Left ventricle myocardium inferior (tissue), 1 donor: ENCODE data around the gene ALDH1A1. TPM values are rescaled to one million over a fixed set of nuclear protein-coding genes. Genes with fewer than 3 reads are reported as not detected.

ENCODE experiments used
- DNase-seq: peaks from one replicate; pipeline ENCODE4 v3.0.0-alpha.2; 2020
- H3K27ac ChIP-seq: fragments of 200-600 bp; replicated peaks from 2 replicates; pipeline ENCODE4 v1.8.0; 2021
- H3K27me3 ChIP-seq: fragments of 200-600 bp; 2 replicates; pipeline ENCODE4 v1.8.0; 2021; ENCODE audit warnings: low read depth
- H3K36me3 ChIP-seq: fragments of 200-600 bp; 2 replicates; pipeline ENCODE4 v1.8.0; 2021
- H3K4me1 ChIP-seq: fragments of 200-600 bp; 2 replicates; pipeline ENCODE4 v1.8.0; 2021
- H3K4me3 ChIP-seq: fragments of 200-600 bp; 2 replicates; pipeline ENCODE4 v1.8.0; 2021; ENCODE audit warnings: mild to moderate bottlenecking, moderate library complexity
- H3K9me3 ChIP-seq: fragments of 200-600 bp; replicated peaks from 2 replicates; pipeline ENCODE4 v1.8.0; 2021
- intact Hi-C: fragments of 100-400 bp; cut with micrococcal nuclease; formaldehyde crosslinking; loops from one replicate; pipeline ENCODE4 v1.11.0; 2022
- total RNA-seq: library from RNA; stranded (reverse); fragmentation: NEBNext Ultra II Directional; extraction: Animal tissue kit (Norgen Biotek cat#: 25700); gene quantifications from one replicate; pipeline ENCODE4 v1.2.1, GENCODE V29; 2021
- TF ChIP-seq, protein P1 (sequence below): fragments of 200-600 bp; IDR thresholded peaks from 2 replicates; pipeline ENCODE4 v1.8.0; 2021; ENCODE audit warnings: antibody characterized with exemption, mild to moderate bottlenecking, borderline replicate concordance
- donor health status: DM: no; HTN: yes; CAD: no; lungs with severe emphysema.

Gene ALDH1A1
- total RNA-seq, 1 donor from 2014 or later: 20.7 TPM

DNA sequence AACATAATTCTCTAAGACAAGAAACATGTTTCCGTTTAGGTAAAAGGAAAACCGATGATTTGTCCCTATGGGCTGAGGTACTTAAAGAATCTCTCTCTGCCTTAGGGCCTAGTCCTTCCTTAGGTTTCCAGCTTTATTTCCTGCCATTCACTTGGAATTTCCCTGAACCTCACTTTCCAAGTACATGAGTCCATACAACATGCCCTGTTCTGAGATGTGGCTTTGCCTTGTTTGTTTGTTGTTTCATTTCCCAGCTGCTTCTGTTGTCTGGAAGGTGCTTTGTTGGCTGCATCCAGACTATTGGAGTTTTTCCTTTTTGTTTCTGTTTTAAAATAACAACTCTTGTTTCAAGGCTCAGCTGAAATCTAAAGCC lies 95.2 kb downstream of the ALDH1A1 start:
- no peak for DNase-seq
- Histone ChIP-seq H3K9me3 (no peaks in the 10 kb centered on the region), H3K4me3 (no peak overlapping the region), H3K4me1 (peaks cover 21% of the 10 kb centered on the region), H3K27me3 (no peaks in the 10 kb centered on the region), H3K36me3 (no peaks in the 10 kb centered on the region), H3K27ac (peak overlapping the region; percentile 25)
- TF ChIP-seq, protein P1, sequence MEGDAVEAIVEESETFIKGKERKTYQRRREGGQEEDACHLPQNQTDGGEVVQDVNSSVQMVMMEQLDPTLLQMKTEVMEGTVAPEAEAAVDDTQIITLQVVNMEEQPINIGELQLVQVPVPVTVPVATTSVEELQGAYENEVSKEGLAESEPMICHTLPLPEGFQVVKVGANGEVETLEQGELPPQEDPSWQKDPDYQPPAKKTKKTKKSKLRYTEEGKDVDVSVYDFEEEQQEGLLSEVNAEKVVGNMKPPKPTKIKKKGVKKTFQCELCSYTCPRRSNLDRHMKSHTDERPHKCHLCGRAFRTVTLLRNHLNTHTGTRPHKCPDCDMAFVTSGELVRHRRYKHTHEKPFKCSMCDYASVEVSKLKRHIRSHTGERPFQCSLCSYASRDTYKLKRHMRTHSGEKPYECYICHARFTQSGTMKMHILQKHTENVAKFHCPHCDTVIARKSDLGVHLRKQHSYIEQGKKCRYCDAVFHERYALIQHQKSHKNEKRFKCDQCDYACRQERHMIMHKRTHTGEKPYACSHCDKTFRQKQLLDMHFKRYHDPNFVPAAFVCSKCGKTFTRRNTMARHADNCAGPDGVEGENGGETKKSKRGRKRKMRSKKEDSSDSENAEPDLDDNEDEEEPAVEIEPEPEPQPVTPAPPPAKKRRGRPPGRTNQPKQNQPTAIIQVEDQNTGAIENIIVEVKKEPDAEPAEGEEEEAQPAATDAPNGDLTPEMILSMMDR: no peak
- intact Hi-C loops: loop anchor here (5.0 to 10.0 kb wide), 2 partner anchors 227 to 325 kb away; no protein-coding TSS in a partner anchor

GRCh38 chr9:72856972-72857623 lies 95.8 kb downstream of the ALDH1A1 start:
- Histone ChIP-seq H3K4me3 (no peak overlapping the region), H3K9me3 (no peaks in the 10 kb centered on the region), H3K4me1 (peaks cover 21% of the 10 kb centered on the region), H3K36me3 (no peaks in the 10 kb centered on the region), H3K27ac (peak overlapping the region; percentile 25), H3K27me3 (no peaks in the 10 kb centered on the region)
- TF ChIP-seq, protein P1: peak; percentile 74
- DNase-seq: no peak
- intact Hi-C loops: loop anchor here (5.0 to 10.0 kb wide), 2 partner anchors 228 to 325 kb away; no protein-coding TSS in a partner anchor

- no peak for DNase-seq
- Histone ChIP-seq H3K27me3 (no peaks in the 10 kb centered on the region), H3K27ac (no peak overlapping the region), H3K36me3 (no peaks in the 10 kb centered on the region), H3K9me3 (no peaks in the 10 kb centered on the region), H3K4me3 (no peak overlapping the region), H3K4me1 (peaks cover 21% of the 10 kb centered on the region)
- TF ChIP-seq, protein P1: no peak
- intact Hi-C loops: loop anchor here (5.0 to 10.0 kb wide), 2 partner anchors 229 to 326 kb away; no protein-coding TSS in a partner anchor
Measured at GRCh38 chr9:72855890-72856523, 96.8 kb downstream of the ALDH1A1 start.

- Histone ChIP-seq H3K4me1 (peaks cover 21% of the 10 kb centered on the region), H3K4me3 (no peak overlapping the region), H3K27ac (no peak overlapping the region), H3K9me3 (no peaks in the 10 kb centered on the region), H3K27me3 (no peaks in the 10 kb centered on the region), H3K36me3 (no peaks in the 10 kb centered on the region)
- TF ChIP-seq, protein P1: no peak
- intact Hi-C loops: loop anchor here (5.0 to 10.0 kb wide), 2 partner anchors 229 to 327 kb away; no protein-coding TSS in a partner anchor
- no peak for DNase-seq
Measured at GRCh38 chr9:72855321-72855720, 97.5 kb downstream of the ALDH1A1 start.

Other genes with a start within 250 kb of the ALDH1A1 start
- gene ANXA1, start 198.8 kb upstream of the ALDH1A1 start, total RNA-seq: 48.7 TPM